H7 (cell line): ENCODE measurements around the gene SOCS3. TPM values are rescaled to one million over a fixed set of nuclear protein-coding genes. Genes with fewer than 3 reads are reported as not detected.

Experiments used
- DNase-seq: peaks from one replicate; pipeline ENCODE4 v3.0.0; 2012
- H3K27me3 ChIP-seq: 2 replicates; pipeline ENCODE4 v1.6.0; 2011; ENCODE audit warnings: mild to moderate bottlenecking, low read length; ENCODE audit not compliant: control insufficient read depth, insufficient read depth
- H3K36me3 ChIP-seq: replicated peaks from 2 replicates; pipeline ENCODE4 v1.5.1; 2011; ENCODE audit warnings: low read length; ENCODE audit not compliant: control insufficient read depth, insufficient read depth
- H3K4me3 ChIP-seq: 2 replicates; pipeline ENCODE4 v1.5.1; 2011; ENCODE audit warnings: low read depth, mild to moderate bottlenecking, control low read depth, low read length, moderate library complexity; ENCODE audit not compliant: insufficient read depth
- total RNA-seq: library from RNA; depleted of rRNA; stranded (reverse); fragments of >200 nt; shearing (Covaris generic); gene quantifications from 2 replicates; pipeline ENCODE4 v1.2.3, GENCODE V29; 2014

SOCS3 gene
- total RNA-seq, 1 experiment from 2014 or later = 26.9 TPM

DNA sequence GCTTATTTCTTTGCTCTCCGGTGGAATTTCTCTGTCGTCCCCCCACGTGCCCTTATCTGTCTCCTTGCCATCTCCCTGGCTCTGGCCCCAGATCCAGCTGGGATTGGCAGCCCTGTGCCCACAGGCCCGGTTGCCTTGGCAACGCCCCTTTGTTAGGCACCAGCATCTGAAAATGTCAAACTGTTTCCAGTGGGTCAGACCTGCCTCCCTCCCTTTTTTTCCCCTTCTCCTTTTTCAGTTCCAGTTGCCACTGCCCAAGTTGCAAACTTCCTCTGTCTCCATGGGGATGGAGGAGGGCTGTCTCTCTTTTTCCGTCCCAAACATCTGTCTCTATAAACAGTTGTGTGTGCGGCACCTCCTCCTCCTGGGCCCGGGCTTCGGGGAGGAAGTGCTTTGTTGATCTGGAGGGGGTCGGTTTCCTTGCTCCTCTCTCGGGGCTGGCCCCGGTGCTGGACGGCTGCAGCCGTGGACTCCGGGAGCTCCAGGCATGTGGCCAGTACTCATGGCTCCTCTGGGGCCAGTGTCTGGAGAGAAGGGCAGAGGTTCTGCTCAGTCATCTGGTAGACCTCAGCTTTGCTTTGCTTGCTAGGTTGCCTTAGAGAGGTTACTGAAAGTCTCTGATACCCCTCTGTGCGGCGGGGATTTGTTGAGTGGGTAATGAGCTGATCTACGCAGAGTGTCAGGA is 35.3 kb downstream of the SOCS3 start:
- Histone ChIP-seq H3K4me3 (no peak overlapping the region), H3K27me3 (no peaks in the 10 kb centered on the region), H3K36me3 (no peaks in the 10 kb centered on the region)
- DNase-seq = peak; percentile 86

DNA sequence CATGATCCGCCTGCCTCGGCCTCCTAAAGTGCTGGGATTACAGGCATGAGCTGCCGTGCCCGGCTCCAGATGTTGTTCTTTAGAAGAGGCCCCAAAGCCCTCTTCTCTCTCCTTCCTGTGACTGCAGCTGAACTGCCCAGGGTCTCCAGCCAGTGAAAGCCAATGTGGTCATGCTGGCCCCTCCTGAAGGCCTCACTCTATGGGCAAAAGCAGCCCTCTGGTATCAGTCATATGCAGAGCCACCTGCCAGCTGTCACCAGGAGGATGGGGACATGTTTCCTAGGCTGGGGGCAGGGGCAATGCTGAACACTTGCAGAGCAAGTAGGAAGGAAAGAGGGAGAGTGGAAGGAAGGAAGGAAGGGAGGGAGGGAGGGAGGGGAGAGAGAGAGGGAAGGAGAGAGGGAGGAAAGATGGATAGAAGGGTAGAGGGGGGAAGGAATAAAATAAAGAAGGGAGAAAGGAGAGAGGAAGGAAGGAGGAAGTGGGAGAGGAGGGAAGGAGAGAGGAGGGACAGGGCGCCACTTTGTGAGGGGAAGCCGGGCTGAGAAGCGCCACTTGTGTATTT is 36.0 kb downstream of the SOCS3 start:
- Histone ChIP-seq H3K27me3 (no peaks in the 10 kb centered on the region), H3K36me3 (no peaks in the 10 kb centered on the region), H3K4me3 (no peak overlapping the region)
- DNase-seq = no peak

GRCh38 chr17:78322858-78323455 is 36.9 kb downstream of the SOCS3 start:
- Histone ChIP-seq H3K4me3 (no peak overlapping the region), H3K27me3 (no peaks in the 10 kb centered on the region), H3K36me3 (no peaks in the 10 kb centered on the region)
- no peak for DNase-seq

- H3K36me3 ChIP-seq = no peaks in the 10 kb centered on the region
- DNase-seq = no peak
- no peak overlapping the region for H3K4me3 ChIP-seq
- no peaks in the 10 kb centered on the region for H3K27me3 ChIP-seq
Observed at GRCh38 chr17:78322327-78322857, 37.5 kb downstream of the SOCS3 start.

DNA sequence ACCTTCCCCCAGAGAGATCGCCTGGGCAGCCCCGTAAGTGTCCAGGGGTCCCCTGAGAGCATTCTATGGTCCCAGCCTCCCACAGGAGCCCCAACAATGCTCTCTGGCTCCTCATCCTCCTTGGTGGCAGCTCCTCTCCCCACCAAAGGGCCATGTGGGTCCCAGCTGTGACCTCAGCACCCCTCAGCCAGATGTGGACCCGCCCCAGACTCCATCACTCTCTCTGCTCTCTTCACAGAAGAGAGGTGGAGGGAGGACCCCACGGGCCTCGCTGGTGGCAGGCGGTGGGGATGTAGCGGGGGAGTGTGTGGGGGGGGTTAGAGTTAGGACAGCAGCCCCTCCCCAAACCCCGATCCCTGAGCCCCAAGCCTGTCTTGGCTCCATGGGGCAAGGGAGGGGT is 41.0 kb downstream of the SOCS3 start:
- Histone ChIP-seq H3K27me3 (no peaks in the 10 kb centered on the region), H3K36me3 (no peaks in the 10 kb centered on the region), H3K4me3 (no peak overlapping the region)
- DNase-seq = no peak

GRCh38 chr17:78318407-78318806 is 41.5 kb downstream of the SOCS3 start:
- H3K36me3 ChIP-seq = no peaks in the 10 kb centered on the region
- no peak overlapping the region for H3K4me3 ChIP-seq
- H3K27me3 ChIP-seq = no peaks in the 10 kb centered on the region
- peak; percentile 43 for DNase-seq

- Histone ChIP-seq H3K27me3 (no peaks in the 10 kb centered on the region), H3K36me3 (no peaks in the 10 kb centered on the region)
Observed at GRCh38 chr17:78317794-78318400, 42.0 kb downstream of the SOCS3 start.

GRCh38 chr17:78316867-78317789 is 42.7 kb downstream of the SOCS3 start:
- Histone ChIP-seq H3K4me3 (peak overlapping the region; percentile 8; the same call in 1 of the 2 replicates), H3K27me3 (no peaks in the 10 kb centered on the region), H3K36me3 (no peaks in the 10 kb centered on the region)
- peak; percentile 96 for DNase-seq

More at GRCh38 chr17:78317794-78318400, 42.0 kb downstream of the SOCS3 start:
- DNase-seq = peak; percentile 61
- no peak overlapping the region for H3K4me3 ChIP-seq

DNA sequence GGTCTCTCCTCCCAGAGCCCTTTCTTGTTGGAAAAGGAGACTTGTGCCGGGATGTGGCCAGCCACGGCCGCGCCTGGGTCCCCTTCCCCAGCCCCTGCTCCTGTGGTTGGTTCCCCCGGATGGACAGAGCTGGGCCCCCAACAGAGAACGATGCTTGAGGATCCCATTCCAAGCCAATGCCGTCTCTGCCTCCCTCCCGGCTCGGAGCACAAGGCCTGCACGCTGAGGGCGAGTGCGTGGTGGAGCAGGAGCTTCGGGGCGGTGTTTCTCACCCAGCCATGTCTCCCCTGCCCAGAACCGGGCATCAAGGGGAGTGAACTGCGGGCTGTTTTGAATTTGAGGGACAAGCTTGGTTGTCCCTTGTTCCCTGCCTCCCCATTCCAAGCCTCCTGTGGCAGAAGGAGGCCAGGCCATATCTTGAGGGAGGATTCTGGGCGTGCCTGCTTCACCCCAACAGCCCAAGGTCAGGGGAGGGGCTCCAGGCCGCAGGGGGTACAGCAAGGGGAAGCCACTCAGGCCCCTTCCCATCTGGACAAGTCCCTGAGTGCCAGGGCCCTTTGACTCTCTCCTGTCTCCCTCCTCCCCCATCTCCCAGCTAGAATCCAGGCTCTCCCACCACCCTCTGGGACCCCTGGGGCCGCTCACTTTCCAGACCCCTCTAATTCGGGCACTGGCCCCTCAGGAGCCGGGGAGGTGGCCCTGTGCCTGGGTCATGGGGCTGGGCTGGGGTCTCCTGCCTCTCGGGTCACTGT is 43.6 kb downstream of the SOCS3 start:
- H3K4me3 ChIP-seq = peak overlapping the region; percentile 12; the same call in 1 of the 2 replicates
- no peaks in the 10 kb centered on the region for H3K27me3 ChIP-seq
- H3K36me3 ChIP-seq = no peaks in the 10 kb centered on the region
- DNase-seq = peak; percentile 80

GRCh38 chr17:78315355-78316114 is 44.3 kb downstream of the SOCS3 start:
- no peaks in the 10 kb centered on the region for H3K27me3 ChIP-seq
- H3K36me3 ChIP-seq = no peaks in the 10 kb centered on the region
- peak; percentile 74 for DNase-seq
- H3K4me3 ChIP-seq = peak overlapping the region; percentile 12; the same call in 1 of the 2 replicates

DNA sequence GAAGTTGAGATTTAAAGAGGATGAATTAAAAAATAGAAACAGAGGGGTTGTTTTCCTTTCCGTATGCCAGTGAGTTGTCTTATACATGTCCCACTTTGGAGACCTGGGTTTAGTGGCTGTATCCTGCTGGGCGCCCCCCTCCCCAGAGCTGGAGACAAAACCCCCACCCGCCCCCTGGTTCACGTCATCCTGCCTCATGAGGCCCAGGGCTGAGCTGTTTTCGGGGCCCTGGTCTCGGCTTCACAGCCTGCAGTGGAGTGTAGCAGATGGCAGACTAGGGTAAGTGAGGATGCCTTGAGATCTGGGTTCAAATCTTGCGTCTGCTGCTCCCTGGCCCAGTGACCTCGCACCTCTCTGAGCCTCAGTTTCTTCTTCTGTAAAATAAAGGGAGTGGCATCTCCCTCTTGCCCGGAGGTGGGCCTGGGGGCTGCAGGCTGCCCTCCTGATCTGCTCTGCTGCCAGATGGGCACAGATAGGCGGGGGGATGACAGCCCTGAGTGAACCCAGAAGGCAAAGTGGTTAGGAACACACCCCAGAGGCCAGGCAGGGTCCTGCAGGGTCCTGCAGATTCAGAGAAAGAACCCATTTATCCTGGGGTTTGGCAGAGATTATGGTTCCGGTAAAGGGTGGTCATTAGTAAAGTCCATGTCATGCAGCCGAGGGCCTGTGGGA is 45.1 kb downstream of the SOCS3 start:
- no peaks in the 10 kb centered on the region for H3K27me3 ChIP-seq
- no peaks in the 10 kb centered on the region for H3K36me3 ChIP-seq
- DNase-seq = peak; percentile 73
- no peak overlapping the region for H3K4me3 ChIP-seq

DNA sequence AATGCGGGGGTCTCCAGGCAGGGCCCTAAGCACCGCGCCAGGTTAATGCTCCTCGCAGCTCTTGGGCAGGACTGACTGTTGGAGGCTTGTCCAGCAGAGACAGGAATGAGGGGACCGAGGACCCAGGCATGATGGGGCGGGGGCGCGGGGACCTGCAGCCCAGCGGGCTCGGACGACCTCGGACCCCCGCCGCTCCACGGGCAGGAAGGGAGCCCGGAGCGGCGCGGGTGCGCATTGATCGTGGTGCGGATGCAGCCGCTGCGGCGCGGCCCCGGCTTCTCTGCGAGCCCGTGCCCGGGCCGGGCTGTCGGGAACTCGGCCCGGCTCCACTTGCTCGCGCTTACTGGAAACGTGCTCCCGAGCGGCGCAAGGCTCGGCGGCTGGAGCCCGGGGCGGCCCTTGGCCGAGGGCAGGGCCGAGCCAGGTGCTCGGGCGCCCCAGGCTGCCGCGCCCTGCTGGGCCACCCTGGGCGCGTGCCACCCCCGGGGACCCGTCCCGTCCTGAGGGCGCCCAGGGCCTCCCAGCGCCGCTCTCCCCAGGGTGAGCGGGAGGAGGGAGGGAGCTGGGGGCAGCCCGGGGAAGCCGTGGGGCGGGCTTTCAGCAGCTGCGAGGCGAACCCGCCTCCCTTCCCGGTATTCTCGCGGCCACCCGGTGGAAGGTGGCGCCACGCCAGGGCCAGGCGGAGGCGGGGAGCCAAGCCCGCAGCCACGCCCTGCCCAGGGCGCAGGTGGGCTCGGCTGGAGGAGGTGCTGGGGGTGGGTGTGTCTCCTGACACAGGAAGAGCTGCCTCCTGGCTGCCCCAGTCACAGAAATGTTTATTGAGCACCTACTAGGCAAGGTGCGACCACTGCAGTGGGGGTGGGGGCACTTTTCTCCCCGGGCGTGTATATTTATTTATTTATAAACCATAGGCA is 45.9 kb downstream of the SOCS3 start:
- DNase-seq = peak; percentile 98
- Histone ChIP-seq H3K27me3 (no peaks in the 10 kb centered on the region), H3K36me3 (no peaks in the 10 kb centered on the region), H3K4me3 (peak overlapping the region; percentile 64)
